Measurements from ENCODE around the gene VRK1.

VRK1 gene

GRCh38 chr14:96905825-96906224 lies 108.6 kb downstream of the VRK1 start:
- H3K27me3 ChIP-seq (ENCODE audit: control insufficient read depth in 5 of 5, insufficient read depth in 4 of 5, low read length in 5 of 5): no peaks in the 10 kb centered on the region
- no peak overlapping the region for H3K4me3 ChIP-seq (ENCODE audit: low read depth in 1 of 5, low read length in 5 of 5)
- no peaks in the 10 kb centered on the region for H3K36me3 ChIP-seq (ENCODE audit: control insufficient read depth in 5 of 5, insufficient read depth in 5 of 5, low read length in 5 of 5)
- H3K9me3 ChIP-seq (ENCODE audit: control insufficient read depth in 5 of 5, low read length in 5 of 5): peaks cover 0 to 19% (median 10%) of the 10 kb centered on the region in 5 donors
- no peak overlapping the region for H3K9ac ChIP-seq (ENCODE audit: low read length in 5 of 5)
- no peak overlapping the region for H3K27ac ChIP-seq (ENCODE audit: low read depth, low read length)
- H3K4me1 ChIP-seq (ENCODE audit: control insufficient read depth in 5 of 5, insufficient read depth in 5 of 5, low read length in 5 of 5): peaks cover 3 to 13% (median 10%) of the 10 kb centered on the region in 5 donors

- H3K27me3 ChIP-seq (ENCODE audit: control insufficient read depth in 5 of 5, insufficient read depth in 4 of 5, low read length in 5 of 5): no peaks in the 10 kb centered on the region
- H3K4me1 ChIP-seq (ENCODE audit: control insufficient read depth in 5 of 5, insufficient read depth in 5 of 5, low read length in 5 of 5): peaks cover 3 to 13% (median 10%) of the 10 kb centered on the region in 5 donors
- no peak overlapping the region for H3K9ac ChIP-seq (ENCODE audit: low read length in 5 of 5)
- H3K4me3 ChIP-seq (ENCODE audit: low read depth in 1 of 5, low read length in 5 of 5): no peak overlapping the region
- H3K9me3 ChIP-seq (ENCODE audit: control insufficient read depth in 5 of 5, low read length in 5 of 5): peaks cover 0 to 19% (median 10%) of the 10 kb centered on the region in 5 donors
- no peaks in the 10 kb centered on the region for H3K36me3 ChIP-seq (ENCODE audit: control insufficient read depth in 5 of 5, insufficient read depth in 5 of 5, low read length in 5 of 5)
- no peak overlapping the region for H3K27ac ChIP-seq (ENCODE audit: low read depth, low read length)
Measured at GRCh38 chr14:96906434-96906833, 109.3 kb downstream of the VRK1 start.

GRCh38 chr14:96909841-96910364 lies 112.7 kb downstream of the VRK1 start:
- Histone ChIP-seq H3K4me3 (ENCODE audit: low read depth in 1 of 5, low read length in 5 of 5) (no peak overlapping the region), H3K27me3 (ENCODE audit: control insufficient read depth in 5 of 5, insufficient read depth in 4 of 5, low read length in 5 of 5) (peaks cover 0 to 4% (median 0%) of the 10 kb centered on the region in 5 donors), H3K4me1 (ENCODE audit: control insufficient read depth in 5 of 5, insufficient read depth in 5 of 5, low read length in 5 of 5) (peaks cover 3 to 19% (median 16%) of the 10 kb centered on the region in 5 donors), H3K9ac (ENCODE audit: low read length in 5 of 5) (no peak overlapping the region), H3K36me3 (ENCODE audit: control insufficient read depth in 5 of 5, insufficient read depth in 5 of 5, low read length in 5 of 5) (no peaks in the 10 kb centered on the region), H3K27ac (ENCODE audit: low read depth, low read length) (no peak overlapping the region), H3K9me3 (ENCODE audit: control insufficient read depth in 5 of 5, low read length in 5 of 5) (peaks cover 0 to 19% (median 10%) of the 10 kb centered on the region in 5 donors)

DNA sequence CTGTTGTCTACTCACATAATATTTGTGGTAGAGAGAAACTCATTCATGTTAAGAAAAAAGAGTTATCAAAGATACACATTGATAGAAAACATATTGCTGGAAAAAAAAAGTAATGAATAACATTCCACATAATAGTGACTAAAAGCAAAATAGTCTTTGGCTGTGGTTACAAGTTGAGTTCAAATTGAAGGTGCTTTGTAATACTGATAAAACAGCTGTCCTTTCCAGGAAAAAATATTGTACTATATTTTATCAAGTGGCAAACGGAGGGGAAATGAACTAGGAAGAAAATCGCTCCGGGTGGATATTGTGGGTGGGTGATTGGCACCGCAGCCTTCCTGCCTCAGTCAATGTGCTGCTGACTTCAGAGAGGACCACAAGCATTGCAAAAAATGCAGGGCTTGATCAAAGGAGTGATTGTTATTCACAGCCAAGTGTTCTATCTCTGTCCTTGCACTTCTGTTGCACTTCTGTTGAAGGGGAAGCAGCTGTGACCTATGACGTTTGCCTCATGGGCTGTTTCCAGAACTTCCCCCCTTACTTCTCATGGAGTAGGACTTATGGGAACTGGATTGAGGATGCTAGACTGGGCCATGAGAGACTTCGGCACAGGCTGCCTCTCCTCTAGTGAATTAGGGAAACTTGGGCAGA lies 114.4 kb downstream of the VRK1 start:
- H3K27me3 ChIP-seq (ENCODE audit: control insufficient read depth in 5 of 5, insufficient read depth in 4 of 5, low read length in 5 of 5): peaks cover 0 to 4% (median 0%) of the 10 kb centered on the region in 5 donors
- H3K36me3 ChIP-seq (ENCODE audit: control insufficient read depth in 5 of 5, insufficient read depth in 5 of 5, low read length in 5 of 5): no peaks in the 10 kb centered on the region
- H3K27ac ChIP-seq (ENCODE audit: low read depth, low read length): no peak overlapping the region
- H3K9ac ChIP-seq (ENCODE audit: low read length in 5 of 5): no peak overlapping the region
- H3K4me1 ChIP-seq (ENCODE audit: control insufficient read depth in 5 of 5, insufficient read depth in 5 of 5, low read length in 5 of 5): peaks cover 0 to 10% (median 6%) of the 10 kb centered on the region in 5 donors
- no peak overlapping the region for H3K4me3 ChIP-seq (ENCODE audit: low read depth in 1 of 5, low read length in 5 of 5)
- peaks cover 0 to 19% (median 10%) of the 10 kb centered on the region in 5 donors for H3K9me3 ChIP-seq (ENCODE audit: control insufficient read depth in 5 of 5, low read length in 5 of 5)

DNA sequence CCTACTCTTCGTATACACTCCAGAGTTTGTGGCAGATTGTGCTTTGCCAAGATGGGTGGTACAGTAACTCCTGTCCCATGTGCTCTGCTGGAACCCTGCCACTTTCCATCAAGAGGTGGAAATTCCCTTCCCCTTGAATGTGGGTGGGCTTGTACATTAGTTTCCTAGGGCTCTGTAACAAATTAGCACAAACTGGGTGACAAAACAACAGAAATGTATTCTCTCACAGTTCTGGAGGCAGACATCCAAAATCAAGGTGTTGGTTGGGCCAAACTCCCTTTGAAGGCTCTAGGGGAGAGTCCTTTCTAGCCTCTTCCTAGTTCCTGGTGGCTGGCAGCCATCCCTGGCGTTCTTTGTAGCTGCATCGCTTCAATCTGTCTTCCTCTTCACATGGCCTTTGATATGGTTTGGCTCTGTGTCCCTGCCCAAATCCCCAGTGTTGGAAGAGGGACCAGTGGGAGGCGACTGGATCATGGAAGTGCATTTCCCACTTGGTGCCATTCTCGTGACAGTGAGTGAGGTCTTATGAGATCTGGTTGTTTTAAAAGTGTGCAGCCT lies 117.5 kb downstream of the VRK1 start:
- Histone ChIP-seq H3K27ac (ENCODE audit: low read depth, low read length) (no peak overlapping the region), H3K4me1 (ENCODE audit: control insufficient read depth in 5 of 5, insufficient read depth in 5 of 5, low read length in 5 of 5) (peaks cover 0 to 8% (median 6%) of the 10 kb centered on the region in 5 donors), H3K27me3 (ENCODE audit: control insufficient read depth in 5 of 5, insufficient read depth in 4 of 5, low read length in 5 of 5) (peaks cover 0 to 4% (median 0%) of the 10 kb centered on the region in 5 donors), H3K9ac (ENCODE audit: low read length in 5 of 5) (no peak overlapping the region), H3K36me3 (ENCODE audit: control insufficient read depth in 5 of 5, insufficient read depth in 5 of 5, low read length in 5 of 5) (no peaks in the 10 kb centered on the region), H3K9me3 (ENCODE audit: control insufficient read depth in 5 of 5, low read length in 5 of 5) (peaks cover 0 to 8% (median 7%) of the 10 kb centered on the region in 5 donors), H3K4me3 (ENCODE audit: low read depth in 1 of 5, low read length in 5 of 5) (no peak overlapping the region)

DNA sequence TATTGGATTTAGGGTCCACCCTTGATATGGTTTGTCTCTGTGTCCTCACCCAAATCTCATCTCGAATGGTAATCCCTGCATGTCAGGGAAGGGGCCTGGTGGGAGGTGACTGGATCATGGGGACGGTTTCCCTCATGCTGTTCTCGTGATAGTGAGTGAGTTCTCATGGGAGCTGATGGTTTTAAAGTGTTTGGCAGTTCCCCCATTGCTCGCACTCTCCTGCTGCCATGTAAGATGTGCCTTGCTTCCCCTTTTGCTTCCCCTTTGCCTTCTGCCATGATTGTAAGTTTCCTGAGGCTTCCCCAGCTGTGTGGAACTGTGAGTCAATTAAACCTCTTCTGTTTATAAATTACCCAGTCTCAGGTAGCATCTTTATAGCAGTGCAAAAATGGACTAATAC lies 118.3 kb downstream of the VRK1 start:
- Histone ChIP-seq H3K4me3 (ENCODE audit: low read depth in 1 of 5, low read length in 5 of 5) (no peak overlapping the region), H3K4me1 (ENCODE audit: control insufficient read depth in 5 of 5, insufficient read depth in 5 of 5, low read length in 5 of 5) (peaks cover 0 to 12% (median 8%) of the 10 kb centered on the region in 5 donors), H3K27me3 (ENCODE audit: control insufficient read depth in 5 of 5, insufficient read depth in 4 of 5, low read length in 5 of 5) (peaks cover 0 to 4% (median 0%) of the 10 kb centered on the region in 5 donors), H3K9me3 (ENCODE audit: control insufficient read depth in 5 of 5, low read length in 5 of 5) (no peaks in the 10 kb centered on the region), H3K36me3 (ENCODE audit: control insufficient read depth in 5 of 5, insufficient read depth in 5 of 5, low read length in 5 of 5) (no peaks in the 10 kb centered on the region), H3K9ac (ENCODE audit: low read length in 5 of 5) (no peak overlapping the region), H3K27ac (ENCODE audit: low read depth, low read length) (no peak overlapping the region)

DNA sequence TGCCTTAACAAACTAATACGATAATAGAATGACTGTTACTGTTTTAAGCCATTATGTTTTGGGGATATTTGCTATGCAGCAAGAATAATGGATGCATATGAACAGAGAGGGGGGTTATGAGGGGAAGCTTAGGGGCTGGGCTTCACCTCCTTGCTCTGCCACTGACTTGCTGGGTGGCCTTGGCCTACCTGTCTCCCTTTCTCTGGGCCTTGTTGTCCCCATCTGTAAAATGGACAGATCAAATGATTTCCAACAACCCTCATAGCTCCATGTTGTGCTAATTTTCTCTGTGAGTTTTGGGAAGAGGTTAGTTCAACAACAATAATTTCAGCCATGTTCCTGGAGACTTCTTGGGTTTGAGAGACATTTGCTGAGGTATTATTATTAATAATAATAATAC lies 119.6 kb downstream of the VRK1 start:
- Histone ChIP-seq H3K4me3 (ENCODE audit: low read depth in 1 of 5, low read length in 5 of 5) (no peak overlapping the region), H3K27me3 (ENCODE audit: control insufficient read depth in 5 of 5, insufficient read depth in 4 of 5, low read length in 5 of 5) (peaks cover 0 to 4% (median 0%) of the 10 kb centered on the region in 5 donors), H3K4me1 (ENCODE audit: control insufficient read depth in 5 of 5, insufficient read depth in 5 of 5, low read length in 5 of 5) (peaks cover 0 to 17% (median 8%) of the 10 kb centered on the region in 5 donors), H3K36me3 (ENCODE audit: control insufficient read depth in 5 of 5, insufficient read depth in 5 of 5, low read length in 5 of 5) (no peaks in the 10 kb centered on the region), H3K9ac (ENCODE audit: low read length in 5 of 5) (no peak overlapping the region), H3K27ac (ENCODE audit: low read depth, low read length) (no peak overlapping the region), H3K9me3 (ENCODE audit: control insufficient read depth in 5 of 5, low read length in 5 of 5) (peaks cover 0 to 7% (median 5%) of the 10 kb centered on the region in 5 donors)

DNA sequence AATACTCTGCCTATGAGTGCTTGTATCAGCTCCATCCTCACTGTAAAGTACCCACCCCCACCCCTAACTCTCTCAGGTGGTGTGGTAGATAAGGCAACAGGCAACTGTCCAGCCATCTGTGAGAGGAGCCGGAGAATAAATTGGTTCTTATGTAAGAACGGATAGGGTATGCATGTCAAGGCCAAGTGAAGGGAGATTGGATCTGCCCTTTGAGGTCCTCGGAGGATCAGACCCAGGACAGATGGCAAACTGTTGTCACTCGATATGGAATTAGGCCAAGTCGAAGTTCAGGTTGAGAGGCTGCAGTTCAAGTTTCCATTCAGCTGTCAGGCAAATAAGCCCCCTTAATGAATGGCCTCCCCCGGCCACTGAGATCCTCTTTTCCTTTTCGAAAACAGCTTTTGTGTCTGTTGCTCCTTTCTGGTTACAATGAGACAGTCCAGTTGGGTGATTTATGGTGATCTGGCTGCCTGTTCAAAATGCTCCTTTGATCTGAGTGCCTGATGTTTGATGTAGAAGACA lies 120.3 kb downstream of the VRK1 start:
- H3K9ac ChIP-seq (ENCODE audit: low read length in 5 of 5): no peak overlapping the region

DNA sequence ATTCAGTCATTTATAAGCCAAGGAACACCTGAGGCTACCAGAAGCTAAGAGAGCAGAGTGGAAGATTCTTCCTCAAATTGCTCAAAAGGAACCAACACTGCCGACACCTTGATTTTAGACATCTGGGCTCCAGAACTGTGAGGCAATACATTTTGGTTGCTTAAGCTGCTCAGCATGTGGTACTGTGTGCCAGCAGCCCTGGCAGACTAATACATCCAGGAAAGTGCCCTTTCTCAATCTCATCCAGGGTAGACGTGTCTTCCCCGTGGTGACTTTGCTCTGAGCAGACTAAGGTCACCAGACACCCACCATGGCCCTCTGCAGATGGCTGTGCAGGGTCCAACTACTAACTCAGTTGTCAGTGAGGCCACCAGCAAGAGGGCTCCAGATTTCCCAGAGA lies 122.8 kb downstream of the VRK1 start:
- peaks cover 0 to 13% (median 5%) of the 10 kb centered on the region in 5 donors for H3K9me3 ChIP-seq (ENCODE audit: control insufficient read depth in 5 of 5, low read length in 5 of 5)

More for the DNA sequence above, 120.3 kb downstream of the VRK1 start:
- Histone ChIP-seq H3K36me3 (ENCODE audit: control insufficient read depth in 5 of 5, insufficient read depth in 5 of 5, low read length in 5 of 5) (no peaks in the 10 kb centered on the region), H3K4me3 (ENCODE audit: low read depth in 1 of 5, low read length in 5 of 5) (no peak overlapping the region), H3K27me3 (ENCODE audit: control insufficient read depth in 5 of 5, insufficient read depth in 4 of 5, low read length in 5 of 5) (no peaks in the 10 kb centered on the region), H3K9me3 (ENCODE audit: control insufficient read depth in 5 of 5, low read length in 5 of 5) (peaks cover 0 to 12% (median 5%) of the 10 kb centered on the region in 5 donors), H3K4me1 (ENCODE audit: control insufficient read depth in 5 of 5, insufficient read depth in 5 of 5, low read length in 5 of 5) (peaks cover 0 to 17% (median 8%) of the 10 kb centered on the region in 5 donors), H3K27ac (ENCODE audit: low read depth, low read length) (no peak overlapping the region)

GRCh38 chr14:96920820-96921219 lies 123.6 kb downstream of the VRK1 start:
- Histone ChIP-seq H3K9me3 (ENCODE audit: control insufficient read depth in 5 of 5, low read length in 5 of 5) (peaks cover 0 to 13% (median 5%) of the 10 kb centered on the region in 5 donors), H3K27me3 (ENCODE audit: control insufficient read depth in 5 of 5, insufficient read depth in 4 of 5, low read length in 5 of 5) (no peaks in the 10 kb centered on the region), H3K27ac (ENCODE audit: low read depth, low read length) (peak overlapping the region; percentile 27), H3K4me3 (ENCODE audit: low read depth in 1 of 5, low read length in 5 of 5) (no peak overlapping the region), H3K4me1 (ENCODE audit: control insufficient read depth in 5 of 5, insufficient read depth in 5 of 5, low read length in 5 of 5) (peaks cover 0 to 9% (median 4%) of the 10 kb centered on the region in 5 donors), H3K36me3 (ENCODE audit: control insufficient read depth in 5 of 5, insufficient read depth in 5 of 5, low read length in 5 of 5) (no peaks in the 10 kb centered on the region), H3K9ac (ENCODE audit: low read length in 5 of 5) (no peak overlapping the region)

More for the DNA sequence above, 122.8 kb downstream of the VRK1 start:
- no peak overlapping the region for H3K9ac ChIP-seq (ENCODE audit: low read length in 5 of 5)
- H3K4me1 ChIP-seq (ENCODE audit: control insufficient read depth in 5 of 5, insufficient read depth in 5 of 5, low read length in 5 of 5): peaks cover 0 to 10% (median 4%) of the 10 kb centered on the region in 5 donors
- H3K27ac ChIP-seq (ENCODE audit: low read depth, low read length): peak overlapping the region; percentile 27
- H3K27me3 ChIP-seq (ENCODE audit: control insufficient read depth in 5 of 5, insufficient read depth in 4 of 5, low read length in 5 of 5): no peaks in the 10 kb centered on the region
- H3K4me3 ChIP-seq (ENCODE audit: low read depth in 1 of 5, low read length in 5 of 5): no peak overlapping the region
- no peaks in the 10 kb centered on the region for H3K36me3 ChIP-seq (ENCODE audit: control insufficient read depth in 5 of 5, insufficient read depth in 5 of 5, low read length in 5 of 5)

Data from subcutaneous abdominal adipose tissue (tissue), 5 donors.